ENCODE measurements around the gene BTBD17. TPM values are rescaled to one million over a fixed set of nuclear protein-coding genes. Genes with fewer than 3 reads are reported as not detected.

Gene BTBD17
- polyA plus RNA-seq, 3 donors: 0.06 to 0.33 TPM; not detected in 1

- WGBS, 3 donors: 48 to 82% (median 72%) methylated on average over 21 of the region's 21 CpGs
- H3K27ac ChIP-seq (ENCODE audit: low read depth, low read length): no peak overlapping the region
These were observed 17.0 kb downstream of the BTBD17 start for GRCh38 chr17:74344658-74345057.

- whole genome bisulfite sequencing, 3 donors: 38 to 62% (median 59%) methylated on average over 9 of the region's 9 CpGs
- no peak overlapping the region for H3K27ac ChIP-seq (ENCODE audit: low read depth, low read length)
These were observed 18.0 kb downstream of the BTBD17 start for GRCh38 chr17:74343526-74344284.

- WGBS, 3 donors: 74 to 96% (median 83%) methylated on average over 8 of the region's 8 CpGs
- no peak overlapping the region for H3K27ac ChIP-seq (ENCODE audit: low read depth, low read length)
These were observed 18.5 kb downstream of the BTBD17 start for GRCh38 chr17:74343121-74343520.

GRCh38 chr17:74342224-74342623 is 19.4 kb downstream of the BTBD17 start:
- WGBS, 3 donors: 66 to 83% (median 77%) methylated on average over 10 of the region's 10 CpGs
- no peak overlapping the region for H3K27ac ChIP-seq (ENCODE audit: low read depth, low read length)

GRCh38 chr17:74340470-74341023 is 21.1 kb downstream of the BTBD17 start:
- 57 to 75% (median 72%) methylated on average over 13 of the region's 13 CpGs for WGBS, 3 donors
- H3K27ac ChIP-seq (ENCODE audit: low read depth, low read length): no peak overlapping the region

- H3K27ac ChIP-seq (ENCODE audit: low read depth, low read length): no peak overlapping the region
- WGBS, 3 donors: 75 to 88% (median 87%) methylated on average over 18 to 19 of the region's 19 CpGs
These were observed 22.0 kb downstream of the BTBD17 start for GRCh38 chr17:74339537-74340195.

- WGBS, 3 donors: 43 to 77% (median 65%) methylated on average over 12 of the region's 12 CpGs
- H3K27ac ChIP-seq (ENCODE audit: low read depth, low read length): no peak overlapping the region
These were observed 23.7 kb downstream of the BTBD17 start for GRCh38 chr17:74337834-74338500.

- WGBS, 3 donors: 63 to 74% (median 73%) methylated on average over 7 of the region's 7 CpGs
- H3K27ac ChIP-seq (ENCODE audit: low read depth, low read length): no peak overlapping the region
These were observed 25.4 kb downstream of the BTBD17 start for GRCh38 chr17:74336307-74336706.

GRCh38 chr17:74335529-74336062 is 26.1 kb downstream of the BTBD17 start:
- 74 to 87% (median 82%) methylated on average over 5 of the region's 5 CpGs for WGBS, 3 donors

GRCh38 chr17:74334393-74335039 is 27.2 kb downstream of the BTBD17 start:
- no peak overlapping the region for H3K27ac ChIP-seq (ENCODE audit: low read depth, low read length)
- WGBS, 3 donors: 81 to 91% (median 89%) methylated on average over 2 of the region's 2 CpGs

More at GRCh38 chr17:74335529-74336062, 26.1 kb downstream of the BTBD17 start:
- no peak overlapping the region for H3K27ac ChIP-seq (ENCODE audit: low read depth, low read length)

- H3K27ac ChIP-seq (ENCODE audit: low read depth, low read length): no peak overlapping the region
- 26 to 32% (median 28%) methylated on average over 11 of the region's 11 CpGs for WGBS, 3 donors
These were observed 28.8 kb downstream of the BTBD17 start for GRCh38 chr17:74332763-74333283.

- 56 to 68% (median 63%) methylated on average over 7 of the region's 7 CpGs for WGBS, 3 donors
- no peak overlapping the region for H3K27ac ChIP-seq (ENCODE audit: low read depth, low read length)
These were observed 29.5 kb downstream of the BTBD17 start for GRCh38 chr17:74332017-74332650.

- 47 to 83% (median 76%) methylated on average over 8 of the region's 8 CpGs for WGBS, 3 donors
- no peak overlapping the region for H3K27ac ChIP-seq (ENCODE audit: low read depth, low read length)
These were observed 31.2 kb downstream of the BTBD17 start for GRCh38 chr17:74330446-74330845.

GRCh38 chr17:74329378-74329777 is 32.3 kb downstream of the BTBD17 start:
- 64 to 79% (median 78%) methylated on average over 3 of the region's 3 CpGs for WGBS, 3 donors
- no peak overlapping the region for H3K27ac ChIP-seq (ENCODE audit: low read depth, low read length)

GRCh38 chr17:74328487-74328886 is 33.2 kb downstream of the BTBD17 start:
- no peak overlapping the region for H3K27ac ChIP-seq (ENCODE audit: low read depth, low read length)
- 94 to 99% (median 96%) methylated on average over 3 of the region's 3 CpGs for WGBS, 3 donors

- WGBS, 3 donors: 24 to 40% (median 33%) methylated on average over 10 of the region's 10 CpGs
- no peak overlapping the region for H3K27ac ChIP-seq (ENCODE audit: low read depth, low read length)
These were observed 35.2 kb downstream of the BTBD17 start for GRCh38 chr17:74326506-74326905.

- H3K27ac ChIP-seq (ENCODE audit: low read depth, low read length): no peak within 1 kb of the TSS
These were observed 35.8 kb downstream of the BTBD17 start, which contains the start of gene KIF19 for GRCh38 chr17:74325743-74326379. TSS of gene KIF19 (plus strand) at chr17:74326226. CDS start at chr17:74326350, 124 bp downstream.

More at GRCh38 chr17:74325743-74326379, 35.8 kb downstream of the BTBD17 start, which contains the start of gene KIF19:
- WGBS, 3 donors: 4 to 9% (median 5%) methylated on average over 33 to 73 of the region's 73 CpGs
